ENCODE data around the gene PRSS8.
"Not testable (repeated sequence)": the region's sequence is repeated elsewhere in the genome, so short reads cannot be mapped to it uniquely, and the experiment has no call there.

Gene PRSS8

DNA sequence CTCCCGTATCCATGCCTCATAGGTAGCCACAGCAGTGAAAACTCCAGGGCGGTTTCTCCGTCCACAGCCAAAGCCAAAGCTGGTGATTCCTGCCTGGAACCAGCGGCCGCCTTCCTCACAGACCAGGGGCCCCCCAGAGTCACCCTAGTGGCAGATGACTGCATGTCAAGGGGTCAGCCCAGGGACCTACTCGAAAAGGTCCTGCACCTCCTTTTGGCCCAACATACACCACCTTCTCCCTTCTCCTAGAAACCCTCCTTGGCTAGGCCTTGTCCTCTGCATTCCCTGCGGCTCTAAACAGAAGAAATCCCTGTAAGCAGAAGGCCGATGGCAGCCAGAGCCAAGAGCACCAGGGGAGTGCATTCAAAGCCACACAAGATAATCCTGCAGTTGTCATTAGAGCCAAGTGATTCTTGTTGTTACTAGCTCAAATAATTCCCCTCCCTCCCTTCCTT lies 8.2 kb upstream of the PRSS8 start:
- no peak for DNase-seq

DNA sequence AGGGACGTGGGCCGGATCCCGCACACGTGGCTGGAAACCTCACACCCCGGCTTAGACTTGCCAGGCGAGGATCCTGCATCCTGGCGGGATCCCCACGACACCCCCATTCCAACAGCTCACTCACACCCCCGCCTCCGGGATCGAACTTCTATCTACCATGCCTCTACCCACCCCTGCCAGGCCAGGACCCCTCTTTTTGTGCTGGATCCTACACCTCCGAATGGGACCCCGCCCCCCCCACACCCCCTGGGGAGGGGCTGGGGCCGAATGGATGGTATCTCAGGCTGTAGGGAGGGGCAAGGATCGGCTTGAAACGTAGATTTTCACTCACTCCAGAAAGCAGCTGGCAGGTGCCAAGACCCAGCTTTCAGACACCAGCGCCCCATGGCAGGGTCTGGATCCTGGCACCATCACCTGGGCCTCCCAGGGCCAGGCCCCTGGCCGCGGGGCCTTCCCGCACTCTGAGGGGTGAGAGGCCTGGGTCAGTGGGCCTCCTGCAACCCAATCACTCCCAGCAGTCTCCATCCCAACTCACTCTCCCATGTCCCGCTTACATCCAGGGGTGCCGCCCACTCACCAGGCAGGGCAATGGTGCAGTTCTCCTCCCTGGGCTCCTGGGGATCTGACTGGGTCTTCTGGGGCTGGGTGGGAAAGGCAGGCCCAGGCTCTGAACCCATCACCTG lies 7.6 kb upstream of the PRSS8 start:
- no peak for DNase-seq

- peak; percentile 81 to 87 for DNase-seq
Measured at GRCh38 chr16:31142109-31143010, 6.8 kb upstream of the PRSS8 start.

- DNase-seq = no peak
Measured at GRCh38 chr16:31141489-31142108, 6.1 kb upstream of the PRSS8 start.

DNA sequence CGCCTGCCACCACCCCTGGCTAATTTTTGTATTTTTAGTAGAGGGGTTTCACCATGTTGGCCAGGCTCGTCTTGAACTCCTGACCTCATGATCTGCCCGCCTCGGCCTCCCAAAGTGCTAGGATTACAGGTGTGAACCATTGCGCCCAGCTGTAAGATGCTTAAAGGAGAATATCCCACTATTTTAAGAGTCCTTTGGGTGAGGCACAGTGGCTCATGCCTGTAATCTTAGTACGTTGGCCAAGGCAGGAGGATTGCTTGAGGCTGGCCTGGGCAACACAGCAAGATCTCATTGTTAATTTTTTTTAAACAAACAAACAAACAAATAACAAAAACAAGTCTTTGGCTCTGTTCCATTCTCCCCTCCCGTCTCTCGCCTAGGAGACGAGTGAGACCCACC lies 5.5 kb upstream of the PRSS8 start:
- DNase-seq = not testable (repeated sequence)

DNA sequence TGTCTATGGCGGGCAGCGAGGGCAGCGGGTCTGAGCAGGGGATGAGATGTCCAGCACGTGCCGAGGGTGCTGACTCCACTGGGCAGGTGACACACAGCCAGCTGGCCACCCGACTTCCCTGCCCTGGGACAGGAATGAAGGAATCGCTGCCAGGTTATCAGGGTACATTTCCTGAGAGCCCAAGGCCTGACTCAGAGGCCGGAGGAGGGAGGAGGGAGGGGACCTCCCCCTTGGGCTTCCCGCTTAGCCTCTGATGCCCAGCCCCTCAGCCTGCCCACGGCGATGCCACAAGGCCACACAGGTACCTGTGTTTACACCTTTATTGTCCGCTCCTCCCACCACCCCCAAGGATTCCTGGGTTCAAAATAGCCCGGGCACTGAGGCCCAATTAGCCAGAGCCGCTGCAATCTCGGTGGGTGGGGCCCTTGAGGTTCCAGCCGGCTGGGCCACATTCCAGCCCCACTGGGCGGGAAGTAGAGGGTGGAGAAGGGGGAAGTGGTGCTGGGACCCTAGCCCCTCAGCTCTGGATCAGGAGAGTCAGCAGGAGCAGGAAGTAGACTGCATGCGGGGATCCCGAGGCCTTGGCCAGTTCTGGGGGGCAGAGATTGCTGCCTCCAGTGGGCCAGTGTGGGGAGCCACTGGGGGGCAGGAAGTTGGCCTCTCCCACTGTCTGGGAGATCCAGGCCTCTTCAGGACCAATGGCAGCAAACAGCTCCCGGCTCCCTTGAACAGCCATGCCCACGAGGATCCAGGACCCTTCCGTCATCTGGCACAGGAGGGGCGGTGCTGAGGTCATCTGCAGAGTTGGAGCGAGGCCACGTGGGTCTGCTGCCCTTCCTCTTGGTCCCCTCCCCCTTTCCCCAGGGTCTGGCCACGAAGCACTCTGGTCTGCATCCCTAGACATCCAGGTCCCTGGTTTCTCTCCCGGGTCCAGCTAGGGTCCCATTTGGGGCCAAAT lies 3.4 kb upstream of the PRSS8 start:
- DNase-seq = no peak

DNA sequence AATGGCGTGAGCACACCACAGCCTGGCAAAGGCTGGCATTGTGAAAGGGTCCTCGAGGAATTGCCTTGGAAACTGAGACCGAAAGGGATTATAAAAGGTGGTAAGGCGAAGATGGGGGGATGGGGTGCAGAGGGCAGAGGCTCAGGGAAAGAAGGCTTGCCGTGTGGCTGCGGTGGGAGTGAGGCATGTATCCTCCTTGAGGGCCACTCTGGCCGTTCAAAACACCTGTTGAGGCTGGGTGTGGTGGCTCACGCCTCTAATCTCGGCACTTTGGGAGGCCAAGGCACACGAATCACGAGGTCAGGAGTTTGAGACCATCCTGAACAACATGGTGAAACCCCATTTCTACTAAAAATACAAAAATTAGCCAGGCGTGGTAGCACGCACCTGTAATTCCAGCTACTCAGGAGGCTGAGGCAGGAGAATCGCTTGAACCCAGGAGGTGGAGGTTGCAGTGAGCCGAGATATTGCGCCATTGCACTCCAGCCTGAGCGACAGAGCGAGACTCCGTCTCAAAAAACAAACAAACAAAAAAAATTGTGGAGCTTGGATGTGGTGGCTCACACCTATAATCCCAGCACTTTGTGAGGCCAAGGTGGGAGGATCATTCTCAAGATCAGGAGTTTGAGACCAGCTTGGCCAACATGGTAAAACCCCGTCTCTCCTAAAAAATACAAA lies 1.4 kb upstream of the PRSS8 start:
- DNase-seq = not testable (repeated sequence)

DNA sequence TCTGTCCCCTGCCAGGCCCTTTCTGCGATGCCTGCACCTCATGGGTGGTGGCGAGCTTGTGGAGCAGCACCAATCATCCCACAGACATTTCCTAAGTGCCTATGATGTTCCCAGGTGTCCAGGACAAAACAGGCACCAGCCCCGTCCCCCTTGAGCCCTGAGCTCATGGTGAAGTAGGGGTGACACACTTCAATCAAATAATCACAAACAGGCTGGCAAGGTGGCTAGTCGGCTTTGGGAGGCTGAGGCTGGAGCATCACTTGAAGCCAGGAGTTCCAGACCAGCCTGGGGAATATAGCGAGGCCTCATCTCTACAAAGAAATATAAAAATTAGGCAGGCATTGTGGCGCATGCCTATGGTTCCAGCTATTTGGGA lies 748 bp upstream of the PRSS8 start:
- no peak for DNase-seq

- DNase-seq = no peak
Measured at GRCh38 chr16:31134625-31135534, 647 bp downstream of the PRSS8 start.

DNA sequence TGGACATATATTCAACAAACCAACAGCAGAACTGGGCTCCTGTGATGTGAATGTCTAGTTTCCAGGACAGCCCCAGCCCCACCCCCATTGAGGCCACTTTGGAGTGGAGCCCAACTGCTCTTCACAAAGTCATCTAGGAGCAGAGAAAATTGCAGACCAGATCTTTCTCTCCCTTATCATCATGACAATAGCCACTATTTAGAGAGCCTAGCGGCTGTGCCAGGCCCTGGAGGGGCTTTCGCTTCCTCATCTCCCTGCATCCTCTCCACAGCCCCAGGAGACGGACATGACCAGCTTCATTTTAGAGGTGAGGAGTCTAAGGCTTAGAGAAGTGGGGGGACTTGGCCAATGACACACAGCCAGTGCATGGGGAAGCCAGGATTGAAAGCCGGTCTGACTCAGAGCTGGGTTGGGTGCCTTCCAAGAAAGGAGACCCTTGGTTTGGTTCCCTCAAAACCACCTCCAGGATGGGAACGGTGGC lies 1.4 kb downstream of the PRSS8 start:
- no peak for DNase-seq

GRCh38 chr16:31133046-31133501 lies 2.5 kb downstream of the PRSS8 start:
- DNase-seq = no peak

DNA sequence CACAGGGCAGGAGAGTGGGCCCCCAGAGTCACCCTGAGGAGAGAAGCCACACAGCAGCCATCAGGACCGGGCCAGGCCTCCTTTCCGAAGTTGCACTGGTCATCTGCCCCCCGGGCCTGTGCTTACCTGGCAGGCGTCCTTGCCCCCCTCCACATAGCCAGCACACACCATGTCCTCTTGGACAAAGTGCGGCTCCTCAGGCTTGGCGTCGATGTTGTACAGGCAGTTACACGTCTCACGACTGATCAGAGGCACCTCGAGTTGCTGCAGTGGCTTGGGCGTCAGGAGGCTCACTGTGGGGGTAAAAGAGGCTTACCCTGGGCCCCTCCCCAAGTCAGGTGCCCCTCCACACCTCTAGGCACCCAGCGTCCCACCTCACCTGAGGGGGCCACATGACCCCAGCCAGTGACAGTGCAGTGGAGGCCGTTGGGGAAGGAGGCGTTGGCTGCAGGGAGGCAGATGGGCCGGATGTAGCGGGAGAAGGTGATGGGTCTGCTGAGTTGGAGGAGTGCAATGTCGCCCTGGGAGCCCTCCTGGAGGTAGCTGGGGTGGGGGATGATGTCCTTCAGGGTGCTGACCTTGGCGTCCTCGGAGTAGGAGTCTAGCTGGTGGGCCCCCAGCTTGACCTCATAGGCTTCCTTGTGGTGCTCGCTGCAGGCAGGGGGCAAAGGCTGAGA lies 3.1 kb downstream of the PRSS8 start:
- no peak for DNase-seq

GRCh38 chr16:31131841-31132271 lies 3.7 kb downstream of the PRSS8 start:
- no peak for DNase-seq

- no peak for DNase-seq
Measured at GRCh38 chr16:31131416-31131815, 4.1 kb downstream of the PRSS8 start.

DNA sequence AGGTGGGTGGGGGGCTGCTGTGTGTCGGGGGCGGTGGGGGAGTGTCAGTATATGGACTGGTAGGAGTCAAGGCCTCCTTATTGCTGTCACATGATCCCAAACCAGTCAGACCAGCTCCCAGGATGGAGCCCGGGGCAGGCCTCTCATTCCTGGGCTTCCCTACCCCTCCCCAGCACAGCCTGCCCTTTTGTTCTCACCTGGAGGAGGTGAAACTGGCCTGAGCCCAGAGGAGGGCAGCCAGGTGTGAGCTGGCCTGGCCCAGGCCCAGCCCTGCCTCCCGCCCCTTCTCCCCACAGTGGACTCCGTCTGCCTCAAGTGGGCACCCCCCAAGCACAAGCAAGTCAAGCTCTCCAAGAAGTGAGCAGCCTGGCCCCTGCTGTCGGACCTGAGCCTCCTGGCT lies 4.6 kb downstream of the PRSS8 start:
- DNase-seq = no peak

DNA sequence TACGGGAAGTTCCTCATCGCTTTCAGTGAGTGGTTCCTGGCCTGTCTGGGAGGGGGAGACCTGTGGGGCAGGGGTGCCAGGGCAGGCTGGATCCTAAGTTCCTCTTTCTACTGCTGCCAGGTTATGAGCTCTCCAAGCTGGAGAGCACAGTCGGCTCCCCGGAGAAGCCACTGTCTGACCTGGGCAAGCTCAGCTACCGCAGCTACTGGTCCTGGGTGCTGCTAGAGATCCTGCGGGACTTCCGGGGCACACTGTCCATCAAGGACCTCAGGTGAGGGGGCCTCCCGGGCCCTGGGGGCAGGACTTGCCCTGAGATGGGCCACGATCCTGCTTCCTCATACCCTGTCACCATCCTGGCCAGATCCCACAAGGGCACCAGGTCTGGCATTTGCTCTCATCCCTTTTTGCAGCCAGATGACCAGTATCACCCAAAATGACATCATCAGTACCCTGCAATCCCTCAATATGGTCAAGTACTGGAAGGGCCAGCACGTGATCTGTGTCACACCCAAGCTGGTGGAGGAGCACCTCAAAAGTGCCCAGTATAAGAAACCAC lies 5.1 kb downstream of the PRSS8 start:
- DNase-seq = no peak

GRCh38 chr16:31129568-31130335 lies 5.8 kb downstream of the PRSS8 start:
- DNase-seq = no peak

- DNase-seq = no peak
Measured at GRCh38 chr16:31128711-31129567, 6.6 kb downstream of the PRSS8 start.
